AG04450 (cell line): ENCODE data around the gene TMX4. TPM values are rescaled to one million over a fixed set of nuclear protein-coding genes. Genes with fewer than 3 reads are reported as not detected.

Experiments
- CTCF ChIA-PET: fragments of 300-600, 350-600 bp; formaldehyde crosslinking; extraction: SDS; loops from one replicate; lab custom pipeline; 2022; ENCODE audit warnings: antibody characterized with exemption, inconsistent platforms; lab: Charles Lee
- POLR2A ChIA-PET: fragments of 350-600 bp; formaldehyde crosslinking; extraction: SDS; loops from one replicate; lab custom pipeline; 2021; ENCODE audit warnings: antibody characterized with exemption, inconsistent platforms; lab: Yijun Ruan, JAX
- DNase-seq: peaks from one replicate; pipeline ENCODE4 v3.0.0-alpha.2; 2011; ENCODE audit warnings: low read depth, low spot score
- H3K27ac ChIP-seq: one replicate; pipeline ENCODE4 v1.5.1; 2012; ENCODE audit warnings: low read depth, low read length, control low read depth
- H3K27me3 ChIP-seq: one replicate; pipeline ENCODE4 v1.6.0; 2012; ENCODE audit warnings: low read length; ENCODE audit not compliant: control insufficient read depth, insufficient read depth
- H3K4me3 ChIP-seq: 2 replicates; pipeline ENCODE4 v1.5.1; 2011; ENCODE audit warnings: mild to moderate bottlenecking, low read depth, low read length, control low read depth
- H3K9me3 ChIP-seq: 2 replicates; pipeline ENCODE4 v1.5.1; 2012; ENCODE audit warnings: low read length; ENCODE audit not compliant: control insufficient read depth, insufficient read depth
- polyA plus RNA-seq: library from polyadenylated mRNA; depleted of rRNA; stranded (reverse); fragments of >200 nt; gene quantifications from 2 replicates; pipeline ENCODE4 v1.2.3, GENCODE V29; 2011
- TF ChIP-seq, protein P1 (sequence below): IDR thresholded peaks from 2 replicates; pipeline ENCODE4 v1.5.1; 2011; ENCODE audit warnings: low read depth, low read length, control low read depth, inconsistent platforms

The TMX4 gene
- polyA plus RNA-seq, 1 experiment: 15.6 TPM

DNA sequence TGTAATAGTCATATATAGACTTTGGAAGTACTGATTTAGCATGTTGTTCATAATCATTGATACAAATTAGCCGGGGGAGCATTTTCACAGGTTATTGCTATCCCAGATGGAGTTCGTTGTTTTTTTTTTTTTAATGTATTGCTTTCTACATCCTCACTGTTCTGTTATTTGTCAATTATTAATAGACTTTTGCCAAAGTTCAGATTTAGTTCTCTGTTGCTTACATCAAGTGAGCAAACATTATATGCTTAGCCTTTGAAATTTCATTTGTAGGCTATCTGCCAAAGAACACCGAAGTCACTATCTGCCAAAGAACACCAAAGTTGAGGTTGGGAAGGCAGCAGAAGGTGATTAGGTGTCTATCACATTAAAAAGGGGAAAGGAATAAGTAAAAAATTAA lies 79.2 kb downstream of the TMX4 start, which contains the start of gene HAO1:
HAO1 (minus strand) TSS at position 118 of the 400 bp plus-strand sequence; CDS start at position 82, 36 bp downstream.
- no peak within 1 kb of the TSS for H3K27ac ChIP-seq
- H3K27me3 ChIP-seq: no peaks in the 10 kb centered on the region
- no peak within 1 kb of the TSS for H3K4me3 ChIP-seq
- ChIA-PET CTCF (interaction anchor here (1.4 to 1.5 kb wide), 2 partner anchors 780 to 782 kb away, joined by 4 to 13 read pairs; no protein-coding TSS in a partner anchor), POLR2A (no interaction called here)
- TF ChIP-seq, protein P1, sequence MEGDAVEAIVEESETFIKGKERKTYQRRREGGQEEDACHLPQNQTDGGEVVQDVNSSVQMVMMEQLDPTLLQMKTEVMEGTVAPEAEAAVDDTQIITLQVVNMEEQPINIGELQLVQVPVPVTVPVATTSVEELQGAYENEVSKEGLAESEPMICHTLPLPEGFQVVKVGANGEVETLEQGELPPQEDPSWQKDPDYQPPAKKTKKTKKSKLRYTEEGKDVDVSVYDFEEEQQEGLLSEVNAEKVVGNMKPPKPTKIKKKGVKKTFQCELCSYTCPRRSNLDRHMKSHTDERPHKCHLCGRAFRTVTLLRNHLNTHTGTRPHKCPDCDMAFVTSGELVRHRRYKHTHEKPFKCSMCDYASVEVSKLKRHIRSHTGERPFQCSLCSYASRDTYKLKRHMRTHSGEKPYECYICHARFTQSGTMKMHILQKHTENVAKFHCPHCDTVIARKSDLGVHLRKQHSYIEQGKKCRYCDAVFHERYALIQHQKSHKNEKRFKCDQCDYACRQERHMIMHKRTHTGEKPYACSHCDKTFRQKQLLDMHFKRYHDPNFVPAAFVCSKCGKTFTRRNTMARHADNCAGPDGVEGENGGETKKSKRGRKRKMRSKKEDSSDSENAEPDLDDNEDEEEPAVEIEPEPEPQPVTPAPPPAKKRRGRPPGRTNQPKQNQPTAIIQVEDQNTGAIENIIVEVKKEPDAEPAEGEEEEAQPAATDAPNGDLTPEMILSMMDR: no peak
- H3K9me3 ChIP-seq: peaks cover 3% of the 10 kb centered on the region; the same call in 1 of the 2 replicates
- DNase-seq: no peak

DNA sequence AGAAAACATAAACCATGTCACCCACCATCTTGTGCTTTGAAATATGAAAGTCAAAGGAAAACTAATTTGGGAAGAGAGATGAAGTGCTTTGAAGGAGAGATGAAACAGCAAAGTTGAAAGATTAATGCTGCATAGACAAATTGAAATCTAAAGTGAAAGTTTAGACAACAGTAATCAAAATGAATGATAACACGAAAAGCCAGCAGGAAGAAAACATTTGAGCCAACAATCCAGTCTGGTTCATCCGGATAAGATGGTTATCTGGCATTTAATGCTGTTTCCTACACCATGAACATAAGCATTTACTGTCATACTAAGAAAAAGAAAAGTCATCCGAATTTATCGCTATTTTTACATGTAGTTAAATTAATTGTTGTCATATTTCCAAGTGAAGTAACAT lies 79.9 kb downstream of the TMX4 start:
- H3K9me3 ChIP-seq: peaks cover 3% of the 10 kb centered on the region; the same call in 1 of the 2 replicates
- POLR2A ChIA-PET: no interaction called here
- CTCF ChIA-PET: interaction anchor here (11.5 kb wide), 1 partner anchor 782 kb away, joined by 323 read pairs; no protein-coding TSS in a partner anchor
- no peak for DNase-seq
- peaks cover 3% of the 10 kb centered on the region for H3K27me3 ChIP-seq
- TF ChIP-seq, protein P1: no peak
- H3K4me3 ChIP-seq: no peak overlapping the region
- no peak overlapping the region for H3K27ac ChIP-seq

- ChIA-PET CTCF (interaction anchor here (0.7 to 11.5 kb wide), 11 partner anchors 8 to 784 kb away, joined by 3 to 323 read pairs (median 3); partner anchors contain the start of gene PLCB1), POLR2A (interaction anchor here (0.5 kb wide), 1 partner anchor 12 kb away, joined by 3 read pairs; no protein-coding TSS in a partner anchor)
- TF ChIP-seq, protein P1: no peak
- Histone ChIP-seq H3K27ac (no peak overlapping the region), H3K9me3 (peaks cover 3% of the 10 kb centered on the region; the same call in 1 of the 2 replicates), H3K4me3 (no peak overlapping the region), H3K27me3 (peaks cover 3% of the 10 kb centered on the region)
- DNase-seq: no peak
These were observed 81.5 kb downstream of the TMX4 start for GRCh38 chr20:7938058-7938457.

GRCh38 chr20:7937328-7937727 lies 82.2 kb downstream of the TMX4 start:
- POLR2A ChIA-PET: interaction anchor here (1.2 kb wide), 1 partner anchor 12 kb away, joined by 4 read pairs; no protein-coding TSS in a partner anchor
- no peak for DNase-seq
- H3K4me3 ChIP-seq: no peak overlapping the region
- H3K9me3 ChIP-seq: peaks cover 3% of the 10 kb centered on the region; the same call in 1 of the 2 replicates
- H3K27ac ChIP-seq: no peak overlapping the region
- CTCF ChIA-PET: interaction anchor here (0.6 to 11.5 kb wide), 35 partner anchors 7 to 794 kb away, joined by 3 to 323 read pairs (median 7); partner anchors contain the start of gene PLCB1
- TF ChIP-seq, protein P1: no peak
- H3K27me3 ChIP-seq: peaks cover 3% of the 10 kb centered on the region

GRCh38 chr20:7935027-7935551 lies 84.5 kb downstream of the TMX4 start:
- no peak for DNase-seq
- TF ChIP-seq, protein P1: no peak
- POLR2A ChIA-PET: no interaction called here
- Histone ChIP-seq H3K27me3 (peaks cover 3% of the 10 kb centered on the region), H3K27ac (no peak overlapping the region), H3K9me3 (no peaks in the 10 kb centered on the region), H3K4me3 (no peak overlapping the region)
- CTCF ChIA-PET: interaction anchor here (1.0 to 11.5 kb wide), 6 partner anchors 7 to 787 kb away, joined by 3 to 323 read pairs (median 7); no protein-coding TSS in a partner anchor
